CD4-positive, alpha-beta T cell treated with Interleukin-1 beta for 1 hour (primary cell): Measurements from ENCODE around the gene TCF7L1.
"Not testable (repeated sequence)": the region's sequence is repeated elsewhere in the genome, so short reads cannot be mapped to it uniquely, and the experiment has no call there.

Experiments used
- DNase-seq, 2 donors: peaks; one replicate each; pipeline ENCODE4 v3.0.0-alpha.2; 2020 to 2022

The TCF7L1 gene

DNA sequence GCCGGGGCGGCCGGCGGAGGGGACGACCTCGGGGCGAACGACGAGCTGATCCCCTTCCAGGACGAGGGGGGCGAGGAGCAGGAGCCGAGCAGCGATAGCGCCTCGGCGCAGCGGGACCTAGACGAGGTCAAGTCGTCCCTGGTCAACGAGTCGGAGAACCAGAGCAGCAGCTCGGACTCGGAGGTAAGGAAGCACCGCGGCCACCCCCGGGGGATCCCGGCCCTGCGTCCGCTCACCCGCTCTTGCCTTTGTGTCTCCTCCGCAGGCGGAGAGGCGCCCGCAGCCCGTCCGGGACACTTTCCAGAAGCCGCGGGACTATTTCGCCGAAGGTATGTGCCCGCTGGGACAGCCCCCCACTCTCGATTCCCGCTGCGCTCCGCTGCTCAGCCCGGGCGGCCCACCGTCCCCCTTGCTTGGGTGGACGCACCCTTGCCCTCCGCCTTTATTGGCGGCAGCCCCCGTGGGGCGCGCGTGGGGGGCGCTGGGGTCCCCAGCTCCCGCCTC, 611 bp downstream of the TCF7L1 start:
- DNase-seq: no peak

- no peak for DNase-seq
These were observed 1.2 kb downstream of the TCF7L1 start for GRCh38 chr2:85134255-85134895.

GRCh38 chr2:85134896-85135659, 1.9 kb downstream of the TCF7L1 start:
- no peak for DNase-seq

GRCh38 chr2:85135660-85135914, 2.4 kb downstream of the TCF7L1 start:
- DNase-seq: no peak

DNA sequence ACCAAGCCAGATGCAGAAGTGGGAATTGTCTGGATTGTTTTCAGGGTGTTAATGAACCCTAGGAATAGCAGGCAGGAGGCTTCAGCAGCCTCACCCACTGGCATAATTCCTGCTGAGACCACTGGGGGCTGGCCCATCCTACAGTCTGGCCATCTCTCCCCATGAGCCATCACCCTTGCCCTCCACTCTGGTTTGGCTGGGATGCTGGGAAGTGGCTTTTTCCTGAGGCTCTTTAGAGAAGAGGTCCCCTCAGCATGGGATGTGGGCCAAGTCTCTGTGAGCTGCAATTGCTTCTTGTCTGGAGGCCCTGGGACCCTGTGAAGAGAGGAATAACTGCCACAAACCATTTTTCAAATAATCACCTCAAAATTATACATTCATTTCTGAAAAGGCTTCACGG, 4.0 kb downstream of the TCF7L1 start:
- no peak for DNase-seq

DNA sequence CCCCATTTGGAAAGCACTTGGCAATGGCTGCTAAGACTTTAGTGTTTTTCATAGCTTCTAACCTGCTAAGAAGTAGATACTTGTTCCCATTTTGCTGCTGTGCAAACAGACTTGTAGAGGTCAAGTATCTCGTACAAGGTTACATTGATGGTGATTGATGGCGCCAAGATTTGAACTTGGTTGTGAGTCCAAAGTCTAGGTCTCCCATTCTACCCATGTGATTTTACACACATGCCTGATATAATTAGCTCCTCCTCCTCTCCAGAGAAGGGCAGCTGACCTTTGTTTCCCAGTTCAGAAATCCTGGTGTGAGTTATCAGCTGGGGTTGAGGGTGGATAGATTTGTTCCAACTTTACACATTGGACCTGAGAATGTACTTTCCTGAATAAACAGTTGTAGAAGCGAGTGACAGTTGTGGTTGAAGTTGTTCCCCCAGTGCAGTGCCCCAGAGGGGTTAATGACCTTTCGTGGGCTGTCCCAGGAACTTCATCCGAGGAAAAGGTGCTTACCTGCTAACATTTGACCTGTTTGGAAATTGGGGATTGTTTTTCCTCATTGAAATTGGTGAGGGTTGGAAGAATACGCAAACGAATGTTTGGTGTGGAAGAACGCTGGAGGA, 10.4 kb downstream of the TCF7L1 start:
- no peak for DNase-seq

DNA sequence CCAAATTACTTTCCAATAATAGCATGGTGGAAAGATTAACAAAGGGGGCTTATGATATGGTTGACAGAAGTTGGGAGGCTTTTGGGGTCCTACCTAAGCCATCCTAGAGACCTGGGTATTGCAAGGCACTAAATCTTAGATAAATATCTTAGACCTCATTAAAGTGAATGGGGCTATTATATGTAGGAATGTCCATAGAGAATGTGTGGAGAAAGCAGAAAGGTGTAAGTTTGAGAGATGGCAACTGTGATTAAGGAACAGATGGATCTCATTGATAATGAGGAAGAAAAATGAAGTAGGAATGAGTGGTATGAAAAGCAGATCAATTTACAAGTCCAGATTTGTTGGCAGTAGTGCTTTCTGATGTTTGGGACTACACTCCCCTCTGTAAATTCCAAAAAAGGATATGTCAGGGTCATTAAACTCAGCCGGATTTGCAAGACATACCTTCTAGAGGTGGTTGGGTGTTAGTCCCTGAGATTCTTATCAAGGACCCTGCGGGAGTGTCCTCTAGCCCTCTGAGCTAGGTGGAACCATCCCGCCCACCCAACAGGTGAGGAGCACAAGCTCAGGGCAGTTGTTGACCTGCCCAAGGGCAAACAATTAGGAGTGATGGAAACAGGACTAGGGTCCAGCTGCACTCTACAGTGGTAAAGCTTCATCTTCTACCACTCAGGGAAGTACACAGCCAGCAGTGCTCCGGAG, 12.1 kb downstream of the TCF7L1 start:
- DNase-seq: no peak

- DNase-seq: no peak
These were observed 15.0 kb downstream of the TCF7L1 start for GRCh38 chr2:85148190-85148589.

- DNase-seq: no peak
These were observed 17.8 kb downstream of the TCF7L1 start for GRCh38 chr2:85151026-85151425.

DNA sequence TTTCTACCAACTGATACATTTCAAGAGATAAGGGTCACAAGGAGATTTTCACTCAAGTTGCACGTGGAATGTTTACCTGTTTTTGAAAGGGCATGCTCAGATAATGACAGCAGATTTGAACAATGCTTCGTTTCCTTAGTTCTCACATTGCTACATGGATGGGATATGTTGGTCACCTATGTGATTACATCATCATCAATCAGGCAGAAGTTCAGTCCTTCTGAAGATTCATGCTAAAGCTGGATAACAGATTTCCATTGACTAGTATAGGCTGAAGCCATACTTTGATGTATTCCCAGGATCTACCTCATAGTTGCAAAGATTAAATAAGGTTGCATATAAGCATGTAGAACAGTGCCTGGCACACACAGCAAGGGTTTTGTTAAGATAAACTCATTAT, 19.7 kb downstream of the TCF7L1 start:
- DNase-seq: no peak

DNA sequence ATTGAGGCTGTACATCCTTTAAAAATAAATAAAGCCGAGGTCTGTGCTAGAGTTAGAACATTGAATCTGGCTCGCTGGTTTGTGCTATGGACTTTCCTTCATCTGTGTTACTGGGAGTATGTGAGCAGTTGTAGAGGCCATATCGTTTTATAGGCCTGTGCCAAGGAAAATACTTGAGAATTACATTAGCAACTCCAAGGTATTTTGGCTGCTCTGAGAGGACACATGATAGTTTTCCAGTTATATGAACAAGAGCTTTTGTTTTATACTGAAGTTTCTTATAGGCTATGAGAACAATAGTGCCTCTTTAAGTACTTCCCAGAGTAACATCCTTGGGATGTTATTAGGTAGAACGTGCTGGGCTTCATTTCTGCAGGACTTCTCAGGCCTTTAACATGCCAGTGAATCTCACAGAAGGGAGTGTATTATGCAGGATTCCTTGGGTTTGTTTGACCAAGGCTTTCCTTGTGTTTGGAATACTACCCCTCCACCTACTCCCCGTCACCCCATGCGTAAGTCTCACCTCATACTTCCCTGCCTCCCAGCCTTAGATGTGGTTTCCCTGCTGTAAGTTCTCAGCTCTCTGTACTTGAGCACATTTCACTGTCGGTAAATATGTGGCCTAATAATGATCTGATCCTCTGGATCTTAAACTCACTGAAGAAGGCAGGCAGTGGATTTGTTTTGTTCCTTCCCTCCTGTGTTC, 21.0 kb downstream of the TCF7L1 start:
- no peak for DNase-seq

DNA sequence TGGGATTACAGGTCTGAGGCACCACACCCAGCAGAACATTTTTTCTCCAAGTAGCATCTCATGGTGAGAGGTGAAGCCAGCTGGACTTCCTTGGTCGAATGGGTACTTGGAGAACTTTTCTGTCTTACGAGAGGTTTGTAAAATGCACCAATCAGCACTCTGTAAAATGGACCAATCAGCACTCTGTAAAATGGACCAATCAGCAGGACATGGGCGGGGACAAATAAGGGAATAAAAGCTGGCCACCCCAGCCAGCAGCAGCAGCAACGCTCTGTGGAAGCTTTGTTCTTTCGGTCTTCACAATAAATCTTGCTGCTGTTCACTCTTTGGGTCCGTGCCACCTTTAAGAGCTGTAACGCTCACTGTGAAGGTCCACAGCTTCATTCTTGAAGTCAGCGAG, 21.9 kb downstream of the TCF7L1 start:
- not testable (repeated sequence) for DNase-seq

DNA sequence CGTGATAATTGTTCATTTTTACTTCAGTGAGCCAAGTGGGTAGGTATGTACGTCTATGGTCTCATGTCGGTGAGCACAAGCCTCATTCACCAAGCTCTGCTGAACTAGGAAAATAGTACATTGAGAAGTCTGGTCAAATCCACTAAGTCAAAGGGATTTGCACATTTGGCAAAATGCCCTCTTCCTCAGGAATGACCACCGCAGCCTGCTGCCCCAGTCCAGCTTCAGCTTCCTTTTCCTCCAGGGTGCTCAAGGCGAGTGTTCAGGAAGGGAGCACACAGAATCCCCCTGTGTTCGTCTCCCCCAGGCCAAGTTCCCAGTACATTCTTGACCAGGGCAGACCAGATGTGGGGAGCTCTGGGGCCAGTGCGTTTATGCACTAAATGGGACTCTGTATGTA, 23.0 kb downstream of the TCF7L1 start:
- DNase-seq: no peak

DNA sequence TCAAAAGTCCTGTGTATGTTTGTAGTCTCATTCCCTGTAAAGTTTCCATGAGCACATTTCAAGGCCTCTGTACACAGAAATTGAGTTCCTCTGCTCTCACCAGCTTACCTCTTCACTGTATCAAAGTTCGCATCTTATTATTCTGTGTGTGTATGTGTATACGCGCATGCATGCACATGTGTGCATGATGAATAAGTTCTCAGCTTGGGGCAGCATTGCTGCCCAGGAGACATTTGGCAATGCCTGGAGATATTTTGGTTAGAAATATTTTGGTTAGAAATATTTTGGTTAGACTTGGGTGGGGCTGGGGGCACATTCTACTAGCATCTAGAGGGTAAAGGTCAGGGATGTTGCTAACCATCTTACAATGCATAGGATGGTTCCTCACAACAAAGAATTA, 23.4 kb downstream of the TCF7L1 start:
- no peak for DNase-seq

GRCh38 chr2:85157345-85157744, 24.2 kb downstream of the TCF7L1 start:
- no peak for DNase-seq

DNA sequence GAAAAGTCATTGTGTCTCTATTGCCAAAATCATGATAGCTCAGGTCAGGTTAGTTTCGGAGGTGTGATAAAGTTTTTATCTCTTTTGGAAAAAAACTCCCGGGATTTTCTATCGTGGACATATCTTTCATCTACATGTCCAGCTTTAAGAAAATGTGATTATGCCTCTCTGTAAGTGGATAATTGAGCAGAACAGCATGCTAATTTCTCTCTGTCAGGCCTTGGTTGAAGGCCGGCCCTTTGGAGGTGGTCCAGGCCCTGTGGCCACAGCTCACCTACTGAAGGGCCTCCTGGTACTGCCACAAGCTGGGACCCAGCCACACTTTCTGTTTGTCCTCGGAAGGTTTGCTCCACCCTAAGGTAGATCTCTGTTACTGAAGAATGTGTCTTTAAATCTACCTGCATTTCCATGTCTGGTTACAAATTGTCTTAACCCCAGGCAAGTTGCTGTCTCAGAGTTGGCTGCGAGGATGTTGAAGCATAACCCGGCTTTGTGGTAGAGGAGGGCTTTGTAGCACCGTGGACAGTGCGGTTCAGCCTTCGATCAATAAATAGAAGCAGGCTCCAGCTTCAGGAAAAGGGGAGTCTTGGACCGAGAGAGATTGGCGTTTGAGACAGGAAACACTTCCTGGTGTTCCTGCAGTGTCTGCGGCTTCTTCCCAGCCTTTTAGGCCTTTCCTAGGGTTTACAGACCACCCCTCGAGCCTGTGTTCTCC, 25.5 kb downstream of the TCF7L1 start:
- DNase-seq: no peak

DNA sequence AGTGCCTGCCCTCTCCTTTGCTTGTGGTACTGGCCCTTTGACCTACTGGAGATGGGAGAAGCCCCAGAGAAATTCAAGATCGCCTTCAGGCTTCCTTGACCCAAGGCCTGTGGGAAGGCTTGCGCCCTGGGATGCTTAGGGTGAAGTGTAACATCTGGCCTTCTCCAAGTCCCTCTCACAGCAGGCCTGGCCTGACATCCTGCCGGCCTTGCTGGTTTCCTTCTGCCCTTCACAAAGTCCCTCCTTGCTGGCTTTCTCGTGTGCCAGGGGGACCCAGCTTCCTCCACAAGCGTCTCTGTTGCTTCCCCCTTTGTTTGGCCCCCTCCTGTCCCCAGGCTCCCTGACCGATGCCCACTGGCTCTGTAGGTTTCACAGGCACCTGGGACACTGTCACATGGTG, 26.4 kb downstream of the TCF7L1 start:
- no peak for DNase-seq

- DNase-seq: no peak
These were observed 28.1 kb downstream of the TCF7L1 start for GRCh38 chr2:85160966-85161960.

GRCh38 chr2:85162746-85163301, 29.6 kb downstream of the TCF7L1 start:
- DNase-seq: no peak

DNA sequence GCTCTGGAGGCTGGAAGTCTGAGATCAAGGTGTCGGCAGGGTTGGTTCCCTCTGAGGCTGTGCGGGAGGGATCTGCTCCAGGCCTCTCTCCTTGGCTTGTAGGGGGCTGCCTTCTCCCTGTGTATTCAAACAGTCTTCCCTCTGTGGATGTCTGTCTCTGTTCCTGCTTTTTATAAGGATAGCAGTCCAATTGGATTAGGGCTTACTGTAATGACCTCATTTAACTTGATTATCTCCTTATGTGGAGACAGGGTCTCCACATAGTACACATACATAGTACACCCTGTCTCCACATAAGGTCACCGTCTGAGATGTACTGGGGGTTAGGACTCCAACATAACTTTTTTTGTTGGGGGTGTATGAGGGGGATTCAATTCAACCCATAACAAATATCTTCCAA, 30.5 kb downstream of the TCF7L1 start:
- DNase-seq: no peak

DNA sequence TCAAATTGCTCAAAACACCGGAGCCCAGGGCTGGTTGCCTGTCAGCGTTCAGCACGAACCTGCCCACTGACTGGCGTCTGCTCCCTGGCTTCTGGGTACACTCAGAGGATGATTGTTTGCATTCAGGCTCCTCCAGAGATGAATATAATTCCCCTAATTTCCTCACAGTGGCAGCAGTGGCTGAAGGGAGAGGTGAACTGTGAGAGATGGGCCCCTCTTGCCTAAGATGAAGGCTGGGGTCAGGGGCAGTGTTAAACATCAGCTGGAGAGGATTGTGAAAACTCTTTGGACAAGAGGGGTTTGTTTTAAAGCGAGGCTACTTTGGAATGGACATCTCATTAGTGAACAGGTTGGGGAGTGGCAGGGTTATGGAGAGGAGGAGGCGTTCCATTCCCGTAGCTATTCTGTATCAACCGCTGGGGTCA, 31.0 kb downstream of the TCF7L1 start:
- DNase-seq: no peak
